RCC 7860 (cell line): ENCODE results near the gene TMEM225B.
"Not testable (repeated sequence)": the region's sequence is repeated elsewhere in the genome, so short reads cannot be mapped to it uniquely, and the experiment has no call there.

Source experiments
- DNase-seq: peaks from one replicate; pipeline ENCODE4 v3.0.0-alpha.2; 2015; ENCODE audit warnings: low spot score
- FAIRE-seq: peaks from 2 replicates; lab custom pipeline; 2012; peaks lifted over from hg19 to GRCh38; lab: Jason Lieb, UNC

The TMEM225B gene

GRCh38 chr7:99579281-99579955, 18.6 kb upstream of the TMEM225B start:
- DNase-seq (no peak), FAIRE-seq (no peak)

- FAIRE-seq: no peak
- no peak for DNase-seq
Observed at GRCh38 chr7:99579956-99580777, 17.9 kb upstream of the TMEM225B start.

- DNase-seq, FAIRE-seq: not testable (repeated sequence)
Observed at GRCh38 chr7:99580778-99581332, 17.2 kb upstream of the TMEM225B start.

- FAIRE-seq (no peak), DNase-seq (no peak)
Observed at GRCh38 chr7:99588868-99589267, 9.2 kb upstream of the TMEM225B start.

GRCh38 chr7:99594948-99595745, 2.9 kb upstream of the TMEM225B start:
- DNase-seq: no peak
- FAIRE-seq: no peak

- DNase-seq: no peak
- peak; percentile 73 for FAIRE-seq
Observed at GRCh38 chr7:99596408-99596955, 1.6 kb upstream of the TMEM225B start.

- FAIRE-seq: no peak
- DNase-seq: no peak
Observed at GRCh38 chr7:99599836-99600235, 1.8 kb downstream of the TMEM225B start.

- FAIRE-seq: no peak
- no peak for DNase-seq
Observed at GRCh38 chr7:99601656-99602310, 3.7 kb downstream of the TMEM225B start.

- FAIRE-seq: no peak
- no peak for DNase-seq
Observed at GRCh38 chr7:99605527-99605926, 7.5 kb downstream of the TMEM225B start.

- DNase-seq: no peak
Observed at GRCh38 chr7:99606531-99606930, 8.5 kb downstream of the TMEM225B start.

GRCh38 chr7:99607548-99607947, 9.5 kb downstream of the TMEM225B start:
- DNase-seq: no peak
- FAIRE-seq: no peak

More at GRCh38 chr7:99606531-99606930, 8.5 kb downstream of the TMEM225B start:
- FAIRE-seq: no peak

GRCh38 chr7:99614495-99614894, 16.4 kb downstream of the TMEM225B start:
- DNase-seq: no peak
- FAIRE-seq: no peak

GRCh38 chr7:99615989-99616358, 17.9 kb downstream of the TMEM225B start:
- no peak for DNase-seq
- no peak for FAIRE-seq

- DNase-seq (peak; percentile 87), FAIRE-seq (peak; percentile 32)
Observed at GRCh38 chr7:99616359-99617191, 18.5 kb downstream of the TMEM225B start, which contains the start of gene ZSCAN25. ZSCAN25 (plus strand) TSS chr7:99616946; CDS start chr7:99619607, 2,661 bp downstream.

- no peak for FAIRE-seq
- no peak for DNase-seq
Observed at GRCh38 chr7:99617192-99617781, 19.2 kb downstream of the TMEM225B start.

GRCh38 chr7:99618726-99619125, 20.7 kb downstream of the TMEM225B start:
- DNase-seq (peak; percentile 35), FAIRE-seq (no peak)

- FAIRE-seq: no peak
- no peak for DNase-seq
Observed at GRCh38 chr7:99619571-99620130, 21.6 kb downstream of the TMEM225B start.

GRCh38 chr7:99621271-99621670, 23.2 kb downstream of the TMEM225B start:
- no peak for FAIRE-seq
- DNase-seq: no peak

- no peak for DNase-seq
- FAIRE-seq: no peak
Observed at GRCh38 chr7:99622596-99622995, 24.5 kb downstream of the TMEM225B start.
